GM19351 (cell line): ENCODE measurements around the gene GSTO2.
"Not testable (repeated sequence)": the region's sequence is repeated elsewhere in the genome, so short reads cannot be mapped to it uniquely, and the experiment has no call there.

Source experiments
- ATAC-seq: cut with Tn5 transposase; IDR thresholded peaks from one replicate; pipeline ENCODE4 v1.9.1; 2021; ENCODE audit warnings: mild to moderate bottlenecking, moderate library complexity; ENCODE audit not compliant: unreplicated experiment

GSTO2 gene

GRCh38 chr10:104268713-104269645 lies at the start of gene GSTO2:
Gene GSTO2 (plus strand): TSS chr10:104269184. CDS start chr10:104274916, 5,732 bp downstream.
- peak; percentile 97 for ATAC-seq

GRCh38 chr10:104220522-104220921 lies 48.5 kb upstream of the GSTO2 start:
- ATAC-seq = no peak

GRCh38 chr10:104223304-104223703 lies 45.7 kb upstream of the GSTO2 start:
- ATAC-seq = no peak

- no peak for ATAC-seq
Observed at GRCh38 chr10:104230490-104230889, 38.5 kb upstream of the GSTO2 start.

- ATAC-seq = peak; percentile 100
Observed at GRCh38 chr10:104231784-104232612, 37.0 kb upstream of the GSTO2 start, which contains the start of gene CFAP43. Gene CFAP43 (minus strand): TSS chr10:104232364. CDS start chr10:104232246, 118 bp downstream.

GRCh38 chr10:104232613-104233102 lies 36.3 kb upstream of the GSTO2 start:
- ATAC-seq = peak; percentile 0

GRCh38 chr10:104233817-104234216 lies 35.2 kb upstream of the GSTO2 start:
- no peak for ATAC-seq

- ATAC-seq = no peak
Observed at GRCh38 chr10:104234934-104235333, 34.0 kb upstream of the GSTO2 start.

- no peak for ATAC-seq
Observed at GRCh38 chr10:104235801-104236200, 33.2 kb upstream of the GSTO2 start.

GRCh38 chr10:104240078-104240477 lies 28.9 kb upstream of the GSTO2 start:
- no peak for ATAC-seq

- no peak for ATAC-seq
Observed at GRCh38 chr10:104242545-104242944, 26.4 kb upstream of the GSTO2 start.

GRCh38 chr10:104243009-104243408 lies 26.0 kb upstream of the GSTO2 start:
- not testable (repeated sequence) for ATAC-seq

GRCh38 chr10:104243512-104243911 lies 25.5 kb upstream of the GSTO2 start:
- no peak for ATAC-seq

- ATAC-seq = no peak
Observed at GRCh38 chr10:104245066-104245632, 23.8 kb upstream of the GSTO2 start.

GRCh38 chr10:104246976-104247375 lies 22.0 kb upstream of the GSTO2 start:
- ATAC-seq = no peak

GRCh38 chr10:104247513-104248146 lies 21.4 kb upstream of the GSTO2 start:
- no peak for ATAC-seq

GRCh38 chr10:104248931-104249330 lies 20.1 kb upstream of the GSTO2 start:
- ATAC-seq = not testable (repeated sequence)

- no peak for ATAC-seq
Observed at GRCh38 chr10:104250371-104250770, 18.6 kb upstream of the GSTO2 start.

- ATAC-seq = no peak
Observed at GRCh38 chr10:104251443-104251842, 17.5 kb upstream of the GSTO2 start.

GRCh38 chr10:104252368-104252767 lies 16.6 kb upstream of the GSTO2 start:
- ATAC-seq = no peak
